Amygdala (tissue), 56 donors: ENCODE data around the gene SMPD1.

ENCODE experiments used
- DNase-seq, 56 donors: peaks; one replicate each; lab custom pipeline; 2025; lab: John Stamatoyannopoulos, UW

Gene SMPD1

DNA sequence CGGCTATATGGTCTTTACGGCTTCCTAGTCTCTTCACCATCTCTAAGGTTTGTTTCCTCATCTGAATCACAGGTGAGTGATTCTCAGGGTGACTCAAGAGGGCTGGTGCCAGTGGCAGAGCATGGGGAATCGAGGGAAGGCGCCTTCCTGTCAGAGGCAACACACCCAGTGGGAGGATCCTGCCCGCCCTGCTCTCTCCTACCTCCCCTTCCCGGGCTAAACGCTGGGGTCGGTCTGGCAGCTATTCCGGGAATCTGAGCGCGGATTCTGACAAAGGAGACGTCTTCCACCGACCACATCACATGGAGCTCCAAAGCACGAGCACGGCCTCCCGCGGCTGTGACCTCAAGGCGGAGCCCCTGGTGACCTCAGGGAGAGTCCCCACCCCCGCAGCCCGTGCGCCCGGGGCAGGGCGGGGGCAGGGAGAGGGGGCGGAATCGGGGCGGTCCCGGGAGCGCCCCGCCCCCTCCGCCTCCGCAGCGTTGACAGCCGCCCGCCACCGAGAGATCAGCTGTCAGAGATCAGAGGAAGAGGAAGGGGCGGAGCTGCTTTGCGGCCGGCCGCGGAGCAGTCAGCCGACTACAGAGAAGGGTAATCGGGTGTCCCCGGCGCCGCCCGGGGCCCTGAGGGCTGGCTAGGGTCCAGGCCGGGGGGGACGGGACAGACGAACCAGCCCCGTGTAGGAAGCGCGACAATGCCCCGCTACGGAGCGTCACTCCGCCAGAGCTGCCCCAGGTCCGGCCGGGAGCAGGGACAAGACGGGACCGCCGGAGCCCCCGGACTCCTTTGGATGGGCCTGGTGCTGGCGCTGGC, at the start of gene SMPD1:
Gene SMPD1 (plus strand): TSS at position 570 of the 813 bp plus-strand sequence. CDS start 125 bp downstream, at position 695.
- DNase-seq: peak; percentile 65 to 99 (median 88)

DNA sequence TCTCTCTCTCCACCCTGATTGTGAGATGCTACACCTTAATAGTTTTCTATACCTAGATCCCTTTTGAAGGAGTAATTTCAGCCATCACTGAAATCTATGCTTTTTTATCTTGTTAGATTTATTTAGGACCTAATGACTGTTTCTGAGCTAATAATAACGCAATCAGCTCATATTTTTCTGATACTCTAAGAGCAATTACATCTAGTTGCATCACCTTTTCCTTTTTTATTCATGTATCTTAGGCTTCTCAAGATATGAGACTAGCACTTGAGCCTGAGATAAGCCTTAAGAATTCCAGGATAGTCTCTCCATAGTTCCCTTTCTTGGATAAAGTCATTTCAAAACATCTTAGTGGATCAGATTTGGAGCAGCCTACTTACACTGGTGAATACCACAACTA, 44.9 kb upstream of the SMPD1 start:
- DNase-seq: no peak

- DNase-seq: no peak
Observed at GRCh38 chr11:6350043-6350442, 40.2 kb upstream of the SMPD1 start.

DNA sequence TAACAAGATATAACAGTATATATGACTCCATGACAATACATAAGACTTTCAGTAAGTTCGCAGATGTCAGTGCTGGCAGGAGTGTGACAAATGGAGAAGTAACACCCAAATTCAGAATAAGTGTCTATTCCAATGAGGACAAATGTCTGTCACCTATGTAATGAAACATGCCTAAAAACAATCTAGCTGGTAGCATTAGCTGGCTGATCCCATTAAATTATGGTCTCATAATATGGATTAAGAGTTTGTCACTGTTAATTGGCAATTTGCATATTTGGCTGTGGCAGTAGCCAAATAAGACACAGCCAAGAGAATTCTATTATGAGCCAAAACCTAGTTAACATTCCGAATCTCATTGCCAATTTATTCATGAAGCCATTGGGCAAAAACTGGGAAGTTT, 39.8 kb upstream of the SMPD1 start:
- DNase-seq: no peak

GRCh38 chr11:6351782-6352382, 38.4 kb upstream of the SMPD1 start:
- DNase-seq: no peak

GRCh38 chr11:6353367-6353987, 36.8 kb upstream of the SMPD1 start:
- peak in 21 of 56 donors; percentile 2 to 37 (median 13) for DNase-seq

GRCh38 chr11:6354651-6355485, 35.4 kb upstream of the SMPD1 start:
- DNase-seq: no peak

DNA sequence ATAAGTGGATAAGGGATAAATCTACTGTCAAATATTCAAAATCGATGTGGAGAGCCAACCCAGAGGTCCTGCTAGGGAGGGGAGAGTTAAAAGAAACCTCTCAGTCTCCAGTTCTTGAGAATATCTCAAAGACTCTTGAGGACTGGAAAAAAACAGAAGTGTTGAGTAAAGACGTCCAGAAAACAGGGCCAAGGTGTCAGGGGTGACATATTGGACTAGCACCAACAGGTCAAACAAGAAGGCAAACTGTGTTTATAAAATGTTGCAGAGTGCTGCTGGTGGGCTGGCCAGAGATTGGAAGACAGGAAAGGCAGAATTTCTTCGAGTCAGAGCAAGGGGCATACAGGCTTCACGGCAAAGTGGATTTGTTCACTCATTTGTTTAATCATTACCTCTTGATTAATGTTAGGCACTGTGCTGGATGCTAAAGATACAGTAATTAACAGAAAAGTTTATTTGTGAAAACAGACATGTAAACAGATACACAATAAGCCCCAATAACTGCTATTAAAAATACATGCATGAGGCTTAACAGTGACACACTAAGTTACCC, 33.7 kb upstream of the SMPD1 start:
- no peak for DNase-seq

- DNase-seq: peak in 23 of 56 donors; percentile 3 to 69 (median 17)
Observed at GRCh38 chr11:6357222-6357621, 33.1 kb upstream of the SMPD1 start.

GRCh38 chr11:6360183-6360582, 30.1 kb upstream of the SMPD1 start:
- DNase-seq: no peak

- DNase-seq: no peak
Observed at GRCh38 chr11:6362185-6362872, 27.9 kb upstream of the SMPD1 start.

DNA sequence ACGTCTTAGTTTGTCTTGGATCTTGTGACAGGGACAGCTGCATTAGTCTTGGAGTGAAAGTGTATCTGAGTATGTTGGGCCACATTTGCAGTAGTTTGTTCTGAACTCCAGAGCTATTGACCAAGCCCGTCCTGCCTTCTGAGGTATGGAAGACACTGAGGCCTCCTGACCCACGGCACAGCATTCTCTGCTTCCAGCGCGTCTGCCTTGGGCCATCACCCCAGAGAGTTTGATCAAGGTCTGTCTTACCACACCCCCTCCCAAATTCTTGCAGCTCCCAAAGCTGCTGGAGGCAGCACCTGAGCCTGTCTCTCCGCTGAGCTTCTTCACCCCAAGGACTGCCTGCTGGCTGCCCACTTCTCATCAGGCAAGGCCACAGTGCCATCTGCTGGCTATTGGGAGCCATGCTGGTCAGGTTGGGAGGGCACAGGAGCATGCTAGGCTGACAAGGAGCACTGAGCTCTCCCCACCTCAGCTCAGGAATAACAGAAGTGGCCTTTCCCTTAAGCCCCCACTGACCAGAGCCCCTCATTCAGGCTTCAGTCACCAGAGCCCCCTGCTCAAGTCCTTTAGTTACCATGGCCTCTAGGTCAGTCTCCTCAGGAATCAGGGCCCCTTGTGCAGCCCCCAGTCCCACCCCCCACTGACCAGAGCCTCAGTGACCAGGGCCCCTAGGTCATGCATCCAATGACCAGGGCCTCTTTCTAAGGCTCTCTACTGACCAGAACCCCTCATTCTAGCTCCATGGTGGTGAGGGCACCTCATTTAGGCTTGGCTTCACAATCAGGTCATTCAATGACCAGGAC, 27.2 kb upstream of the SMPD1 start:
- peak in 49 of 56 donors; percentile 7 to 77 (median 39) for DNase-seq

- DNase-seq: no peak
Observed at GRCh38 chr11:6365659-6366058, 24.6 kb upstream of the SMPD1 start.

DNA sequence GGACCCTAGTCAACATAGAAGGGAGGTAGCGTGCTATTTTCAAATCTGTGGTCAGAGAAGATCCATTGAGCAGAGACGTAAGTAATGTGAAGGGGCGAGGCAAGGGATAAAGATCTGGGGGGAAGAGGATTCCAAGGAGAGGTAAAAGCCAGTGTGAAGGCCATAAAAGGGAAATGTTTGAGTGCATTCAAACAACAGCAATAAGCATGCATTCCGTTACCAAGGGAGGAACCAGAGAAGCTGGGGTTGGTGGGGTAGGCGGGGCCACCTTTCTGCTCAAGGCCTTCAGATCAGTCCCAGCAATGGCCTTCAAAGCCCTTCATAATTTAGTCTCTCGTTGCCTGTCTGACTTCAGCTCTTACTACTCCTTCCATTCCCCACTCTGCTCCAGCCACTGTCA, 18.4 kb upstream of the SMPD1 start:
- no peak for DNase-seq

DNA sequence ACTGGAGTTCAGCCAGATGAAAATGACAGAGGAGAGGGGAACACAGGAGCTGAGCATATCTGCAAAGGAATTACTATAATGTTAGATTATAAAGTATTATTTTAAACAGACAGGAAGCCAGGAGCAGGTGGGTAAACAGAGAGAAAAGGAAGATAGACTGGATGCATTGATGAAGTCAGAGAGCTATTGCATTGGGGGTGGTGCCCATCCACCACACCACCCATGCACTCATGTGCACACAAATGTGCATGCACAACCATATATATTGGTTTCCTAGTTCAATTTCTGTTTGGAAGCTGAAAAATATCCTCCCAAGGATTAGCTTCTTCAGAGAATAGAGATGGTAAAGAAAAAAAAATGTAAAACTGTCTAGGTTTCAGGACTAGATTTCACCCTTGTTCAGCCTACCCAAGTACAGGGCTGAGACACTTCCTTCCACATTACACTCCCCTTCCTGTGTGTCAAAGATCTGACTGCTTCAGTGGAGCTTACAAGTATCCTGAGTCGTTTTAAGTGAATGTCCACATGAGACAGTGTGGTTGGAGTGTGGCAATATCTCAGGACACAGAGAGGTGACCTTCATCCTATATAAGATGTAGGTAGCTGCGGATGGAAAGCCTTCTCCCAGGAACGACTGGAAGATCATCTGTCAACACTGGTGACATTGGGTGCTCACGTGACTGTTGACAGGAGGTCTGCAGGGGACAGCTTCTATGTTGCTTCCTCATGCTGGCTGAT, 12.2 kb upstream of the SMPD1 start:
- DNase-seq: no peak

DNA sequence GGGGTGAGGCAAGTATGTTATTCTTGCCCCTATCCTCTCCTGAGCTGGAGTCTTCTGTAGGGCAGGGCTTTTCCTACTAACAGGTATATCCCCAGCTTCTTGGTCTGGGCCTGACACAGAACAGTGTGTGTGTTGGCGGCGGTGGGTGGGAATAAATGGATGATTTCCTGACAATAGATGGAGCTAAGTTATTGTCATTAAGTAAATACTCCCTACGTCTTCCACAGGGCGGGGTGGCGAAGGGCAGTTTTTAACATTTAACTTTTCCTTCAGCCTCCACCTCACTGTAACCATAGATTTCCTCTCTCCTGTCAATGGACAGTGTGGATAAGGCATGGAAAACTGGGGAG, 11.7 kb upstream of the SMPD1 start:
- no peak for DNase-seq

- no peak for DNase-seq
Observed at GRCh38 chr11:6385046-6385777, 5.1 kb upstream of the SMPD1 start.
